Measurements from ENCODE around the gene MPPED2.

MPPED2 gene

GRCh38 chr11:30533445-30533947 lies 52.7 kb downstream of the MPPED2 start:
- DNase-seq (ENCODE audit: low read depth) = no peak

- DNase-seq (ENCODE audit: low read depth) = no peak
These were observed 58.6 kb downstream of the MPPED2 start for GRCh38 chr11:30527566-30527965.

- no peak for DNase-seq (ENCODE audit: low read depth)
These were observed 59.6 kb downstream of the MPPED2 start for GRCh38 chr11:30526558-30526957.

GRCh38 chr11:30522536-30523243 lies 63.5 kb downstream of the MPPED2 start:
- DNase-seq (ENCODE audit: low read depth) = no peak

- no peak for DNase-seq (ENCODE audit: low read depth)
These were observed 64.7 kb downstream of the MPPED2 start for GRCh38 chr11:30521297-30522071.

- DNase-seq (ENCODE audit: low read depth) = no peak
These were observed 73.1 kb downstream of the MPPED2 start for GRCh38 chr11:30513087-30513486.

GRCh38 chr11:30511408-30511807 lies 74.7 kb downstream of the MPPED2 start:
- DNase-seq (ENCODE audit: low read depth) = no peak

- DNase-seq (ENCODE audit: low read depth) = no peak
These were observed 75.4 kb downstream of the MPPED2 start for GRCh38 chr11:30510750-30511149.

- DNase-seq (ENCODE audit: low read depth) = no peak
These were observed 76.8 kb downstream of the MPPED2 start for GRCh38 chr11:30509364-30509763.

- no peak for DNase-seq (ENCODE audit: low read depth)
These were observed 77.6 kb downstream of the MPPED2 start for GRCh38 chr11:30508594-30508993.

- no peak for DNase-seq (ENCODE audit: low read depth)
These were observed 80.5 kb downstream of the MPPED2 start for GRCh38 chr11:30505603-30506002.

GRCh38 chr11:30504468-30504867 lies 81.7 kb downstream of the MPPED2 start:
- DNase-seq (ENCODE audit: low read depth) = no peak

- DNase-seq (ENCODE audit: low read depth) = no peak
These were observed 83.0 kb downstream of the MPPED2 start for GRCh38 chr11:30503156-30503555.

GRCh38 chr11:30502305-30502704 lies 83.8 kb downstream of the MPPED2 start:
- DNase-seq (ENCODE audit: low read depth) = no peak

- no peak for DNase-seq (ENCODE audit: low read depth)
These were observed 84.4 kb downstream of the MPPED2 start for GRCh38 chr11:30501744-30502143.

GRCh38 chr11:30499940-30500339 lies 86.2 kb downstream of the MPPED2 start:
- DNase-seq (ENCODE audit: low read depth) = no peak

GRCh38 chr11:30497600-30497999 lies 88.6 kb downstream of the MPPED2 start:
- no peak for DNase-seq (ENCODE audit: low read depth)

- no peak for DNase-seq (ENCODE audit: low read depth)
These were observed 89.2 kb downstream of the MPPED2 start for GRCh38 chr11:30496935-30497334.

- DNase-seq (ENCODE audit: low read depth) = no peak
These were observed 90.7 kb downstream of the MPPED2 start for GRCh38 chr11:30495437-30495836.

- no peak for DNase-seq (ENCODE audit: low read depth)
These were observed 96.6 kb downstream of the MPPED2 start for GRCh38 chr11:30489511-30489910.

- DNase-seq (ENCODE audit: low read depth) = no peak
These were observed 97.1 kb downstream of the MPPED2 start for GRCh38 chr11:30489076-30489475.

GRCh38 chr11:30488304-30488998 lies 97.7 kb downstream of the MPPED2 start:
- DNase-seq (ENCODE audit: low read depth) = no peak
